Suprapubic skin (tissue), 4 donors: Measurements from ENCODE around the gene ADAM11. TPM values are rescaled to one million over a fixed set of nuclear protein-coding genes. Genes with fewer than 3 reads are reported as not detected.

ENCODE experiments used
- DNase-seq, 2 donors: peaks; one replicate each; pipeline ENCODE4 v3.0.0-alpha.2; 2019; ENCODE audit warnings: low spot score in 2 of 2
- H3K27ac ChIP-seq: fragments of 200-600 bp; sonication (generic); one replicate; pipeline ENCODE4 v1.5.1; 2019
- H3K27me3 ChIP-seq: fragments of 200-600 bp; sonication (generic); one replicate; pipeline ENCODE4 v1.5.1; 2019
- H3K36me3 ChIP-seq: fragments of 200-600 bp; sonication (generic); one replicate; pipeline ENCODE4 v1.5.1; 2019
- H3K4me1 ChIP-seq: fragments of 200-600 bp; sonication (generic); one replicate; pipeline ENCODE4 v1.5.1; 2019
- H3K4me3 ChIP-seq: fragments of 200-600 bp; sonication (generic); one replicate; pipeline ENCODE4 v1.5.1; 2019; ENCODE audit warnings: mild to moderate bottlenecking
- H3K9me3 ChIP-seq: fragments of 200-600 bp; sonication (generic); one replicate; pipeline ENCODE4 v1.5.1; 2019
- EP300 ChIP-seq: sonication (generic); formaldehyde crosslinking; IDR thresholded peaks from one replicate; pipeline ENCODE4 v1.6.1; 2017; ENCODE audit warnings: antibody characterized with exemption
- POLR2A ChIP-seq, 2 donors: fragments of 450-650 bp; IDR thresholded peaks; one replicate each; pipeline ENCODE4 v1.6.1; 2017; ENCODE audit warnings: antibody characterized with exemption in 2 of 2, mild to moderate bottlenecking in 2 of 2, moderate library complexity in 2 of 2
- POLR2AphosphoS5 ChIP-seq, 3 donors: sonication (generic); formaldehyde crosslinking; IDR thresholded peaks; one replicate each; pipeline ENCODE4 v1.6.1; 2017; ENCODE audit warnings: antibody characterized with exemption in 3 of 3
- WGBS: methylation state at CpG from one replicate; pipeline ENCODE4 v1.1.5; 2018; 5-methylcytosine and 5-hydroxymethylcytosine counted together
- total RNA-seq, 4 donors: library from RNA; depleted of rRNA; stranded (reverse); fragments of >200 nt; gene quantifications; one replicate each; pipeline ENCODE4 v1.1.0, GENCODE V29; 2016
- TF ChIP-seq, protein P1 (sequence below), 2 donors: fragments of 200-600 bp in 1 of 2; fragments of 450-650 bp in 1 of 2; sonication (generic) in 1 of 2; IDR thresholded peaks; one replicate each; pipeline ENCODE4 v1.5.1; 2016 to 2019; ENCODE audit warnings: antibody characterized with exemption in 2 of 2, mild to moderate bottlenecking in 1 of 2, moderate library complexity in 1 of 2

Gene ADAM11
- total RNA-seq, 4 donors from 2014 or later = 0.98 to 1.5 (median 1.1) TPM

DNA sequence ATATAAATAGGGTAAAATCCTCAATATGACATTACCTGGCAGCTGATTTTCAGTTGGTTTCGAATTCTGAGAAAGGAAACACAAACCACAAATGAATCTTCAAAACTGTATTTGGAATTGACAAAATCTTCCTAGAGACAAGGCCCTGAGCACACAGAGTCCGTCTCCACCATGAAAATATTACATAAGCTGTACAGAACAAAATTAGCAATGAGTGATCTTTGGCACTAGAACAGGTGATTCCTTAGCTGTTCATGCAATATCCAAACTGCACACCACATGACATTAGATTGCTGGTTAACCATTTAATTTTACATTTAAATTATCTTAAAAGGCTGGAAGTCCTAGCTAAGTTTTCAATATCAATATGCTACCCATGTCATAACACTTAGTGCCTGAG is 39.6 kb downstream of the ADAM11 start:
- Histone ChIP-seq H3K9me3 (no peaks in the 10 kb centered on the region), H3K4me1 (peaks cover 6% of the 10 kb centered on the region), H3K27me3 (peaks cover 2% of the 10 kb centered on the region), H3K4me3 (no peak overlapping the region), H3K27ac (no peak overlapping the region), H3K36me3 (no peaks in the 10 kb centered on the region)
- DNase-seq = no peak
- TF ChIP-seq POLR2AphosphoS5 (IDR thresholded peaks at IDR 0.05) (no peak), POLR2A (IDR thresholded peaks at IDR 0.05) (no peak), EP300 (no peak)
- TF ChIP-seq, protein P1, sequence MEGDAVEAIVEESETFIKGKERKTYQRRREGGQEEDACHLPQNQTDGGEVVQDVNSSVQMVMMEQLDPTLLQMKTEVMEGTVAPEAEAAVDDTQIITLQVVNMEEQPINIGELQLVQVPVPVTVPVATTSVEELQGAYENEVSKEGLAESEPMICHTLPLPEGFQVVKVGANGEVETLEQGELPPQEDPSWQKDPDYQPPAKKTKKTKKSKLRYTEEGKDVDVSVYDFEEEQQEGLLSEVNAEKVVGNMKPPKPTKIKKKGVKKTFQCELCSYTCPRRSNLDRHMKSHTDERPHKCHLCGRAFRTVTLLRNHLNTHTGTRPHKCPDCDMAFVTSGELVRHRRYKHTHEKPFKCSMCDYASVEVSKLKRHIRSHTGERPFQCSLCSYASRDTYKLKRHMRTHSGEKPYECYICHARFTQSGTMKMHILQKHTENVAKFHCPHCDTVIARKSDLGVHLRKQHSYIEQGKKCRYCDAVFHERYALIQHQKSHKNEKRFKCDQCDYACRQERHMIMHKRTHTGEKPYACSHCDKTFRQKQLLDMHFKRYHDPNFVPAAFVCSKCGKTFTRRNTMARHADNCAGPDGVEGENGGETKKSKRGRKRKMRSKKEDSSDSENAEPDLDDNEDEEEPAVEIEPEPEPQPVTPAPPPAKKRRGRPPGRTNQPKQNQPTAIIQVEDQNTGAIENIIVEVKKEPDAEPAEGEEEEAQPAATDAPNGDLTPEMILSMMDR (IDR thresholded peaks at IDR 0.05) = no peak
- WGBS = 84% methylated on average over 2 of the region's 2 CpGs

DNA sequence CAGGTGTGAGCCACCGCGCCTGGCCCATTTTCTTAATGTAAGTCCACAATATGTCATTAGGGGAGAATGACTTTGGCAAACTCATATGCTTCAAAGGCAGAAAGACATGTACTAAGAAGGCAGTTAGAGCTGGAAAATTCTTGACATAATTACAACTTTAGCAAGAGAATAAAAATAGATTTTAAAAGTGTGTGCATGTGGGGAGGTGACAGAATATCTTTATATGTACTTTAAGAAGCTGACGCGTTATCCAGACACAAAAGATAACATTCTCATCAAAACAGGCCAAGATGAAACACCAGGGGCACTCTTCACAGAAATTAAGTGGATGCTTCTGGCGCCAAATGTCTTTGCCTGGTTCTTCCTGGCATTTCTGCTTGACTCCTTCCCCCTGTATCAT is 43.1 kb downstream of the ADAM11 start:
- peaks cover 2% of the 10 kb centered on the region for H3K27me3 ChIP-seq
- TF ChIP-seq POLR2AphosphoS5 (IDR thresholded peaks at IDR 0.05) (no peak), POLR2A (IDR thresholded peaks at IDR 0.05) (no peak), EP300 (no peak)
- TF ChIP-seq, protein P1 (IDR thresholded peaks at IDR 0.05) = no peak
- no peak overlapping the region for H3K27ac ChIP-seq
- H3K36me3 ChIP-seq = no peaks in the 10 kb centered on the region
- H3K9me3 ChIP-seq = no peaks in the 10 kb centered on the region
- no peak overlapping the region for H3K4me3 ChIP-seq
- WGBS = 97% methylated on average over 5 of the region's 5 CpGs
- no peaks in the 10 kb centered on the region for H3K4me1 ChIP-seq
- no peak for DNase-seq

DNA sequence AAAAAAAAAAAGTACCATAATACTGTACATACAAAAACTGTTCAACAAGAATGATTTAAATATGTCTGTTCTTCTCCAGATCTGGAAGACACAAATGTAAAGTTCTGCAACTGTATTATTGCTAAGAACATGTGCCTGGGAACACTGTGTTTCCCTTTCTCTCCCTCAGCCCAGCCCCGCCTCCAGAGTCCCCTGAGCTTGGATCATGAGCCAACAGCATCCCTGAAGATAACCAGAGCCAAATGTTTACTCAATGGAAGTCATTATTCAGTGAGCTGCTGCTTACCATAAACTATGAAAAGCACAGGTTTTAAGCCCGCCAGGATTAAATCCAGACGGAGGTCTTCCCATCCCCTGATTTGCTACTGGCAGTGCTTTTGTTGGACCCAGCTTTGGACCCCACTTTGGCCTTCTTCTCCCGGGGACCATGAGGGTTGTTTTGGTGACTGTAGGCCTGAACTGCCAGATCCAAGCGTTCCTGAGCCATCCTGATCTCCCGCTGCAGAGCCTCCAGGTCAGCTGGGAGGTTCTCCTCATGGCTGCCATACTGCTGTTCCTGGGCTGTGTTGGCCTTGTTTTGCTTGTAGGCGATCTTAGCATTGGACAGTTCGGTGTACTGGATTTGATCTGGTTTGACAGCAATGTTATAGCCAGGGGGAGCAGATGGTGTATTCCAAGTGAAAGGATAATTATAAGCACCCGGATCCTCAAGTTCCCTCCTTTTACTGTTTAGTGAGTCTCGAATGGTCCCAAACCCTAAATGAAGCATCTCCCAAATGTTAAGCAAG is 45.7 kb downstream of the ADAM11 start:
- DNase-seq = no peak
- Histone ChIP-seq H3K27me3 (no peaks in the 10 kb centered on the region), H3K4me3 (no peak overlapping the region), H3K36me3 (no peaks in the 10 kb centered on the region), H3K9me3 (no peaks in the 10 kb centered on the region), H3K4me1 (no peaks in the 10 kb centered on the region), H3K27ac (no peak overlapping the region)
- WGBS = 86% methylated on average over 10 of the region's 10 CpGs
- TF ChIP-seq POLR2AphosphoS5 (IDR thresholded peaks at IDR 0.05) (no peak), POLR2A (IDR thresholded peaks at IDR 0.05) (no peak), EP300 (no peak)
- TF ChIP-seq, protein P1 (IDR thresholded peaks at IDR 0.05) = no peak

DNA sequence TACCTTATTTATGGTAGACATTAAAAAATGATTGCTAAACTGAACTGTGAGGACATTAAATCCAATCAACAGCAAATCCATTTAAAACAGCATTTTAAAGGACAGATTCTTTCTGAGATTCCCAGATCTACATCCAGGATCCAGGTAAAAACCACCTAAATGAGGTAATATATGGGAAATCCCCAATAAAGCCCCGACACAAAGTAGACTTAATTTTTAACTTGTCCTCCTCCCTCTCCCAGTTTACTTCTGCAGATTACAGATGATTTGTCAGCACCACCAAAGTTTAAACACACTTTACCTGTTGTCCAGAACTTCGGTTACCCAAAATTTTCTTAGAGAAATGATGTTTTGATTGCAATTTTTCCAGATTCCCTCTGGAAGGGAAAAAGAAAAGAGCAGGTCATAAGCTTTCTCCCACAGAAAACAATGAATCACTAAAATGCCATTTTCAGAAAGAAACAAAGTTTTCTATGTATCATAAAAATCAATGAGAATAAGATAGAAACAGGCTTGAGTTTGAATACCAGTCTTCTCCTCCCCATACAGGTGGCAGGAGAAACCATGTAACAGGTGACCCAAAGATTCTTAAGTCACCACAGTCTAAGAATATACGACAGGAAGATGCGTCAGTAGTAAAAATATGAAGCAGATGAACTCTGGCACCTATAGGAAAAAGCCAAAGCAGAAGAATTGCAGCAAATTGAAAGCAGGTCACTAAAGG is 48.5 kb downstream of the ADAM11 start:
- H3K27ac ChIP-seq = no peak overlapping the region
- no peaks in the 10 kb centered on the region for H3K9me3 ChIP-seq
- H3K36me3 ChIP-seq = no peaks in the 10 kb centered on the region
- H3K4me1 ChIP-seq = no peaks in the 10 kb centered on the region
- no peak for DNase-seq
- TF ChIP-seq POLR2AphosphoS5 (IDR thresholded peaks at IDR 0.05) = no peak
- TF ChIP-seq POLR2A (IDR thresholded peaks at IDR 0.05) = no peak
- no peak for TF ChIP-seq EP300
- TF ChIP-seq, protein P1 (IDR thresholded peaks at IDR 0.05) = no peak
- no peak overlapping the region for H3K4me3 ChIP-seq
- H3K27me3 ChIP-seq = no peaks in the 10 kb centered on the region
- WGBS = 80% methylated on average over 4 of the region's 4 CpGs

DNA sequence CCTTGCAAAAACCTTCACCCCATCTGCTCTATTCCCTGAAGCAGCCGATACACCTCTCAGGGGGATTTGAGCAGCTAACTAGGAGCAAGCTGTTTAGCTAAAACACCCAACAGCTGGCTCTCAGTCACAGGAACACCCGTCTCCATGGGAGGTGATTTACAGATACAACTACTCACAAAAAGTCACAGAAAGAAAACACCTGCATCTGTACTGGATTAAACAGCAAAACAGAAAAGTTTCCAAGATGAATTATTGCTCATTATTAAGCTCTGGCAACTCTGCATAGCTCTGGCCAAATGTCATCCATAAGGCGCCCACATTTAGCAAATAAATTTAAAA is 49.0 kb downstream of the ADAM11 start:
- H3K4me1 ChIP-seq = no peaks in the 10 kb centered on the region
- no peaks in the 10 kb centered on the region for H3K9me3 ChIP-seq
- H3K27ac ChIP-seq = no peak overlapping the region
- H3K4me3 ChIP-seq = no peak overlapping the region
- WGBS = 50% methylated on average over 3 of the region's 3 CpGs
- no peak for TF ChIP-seq POLR2A (IDR thresholded peaks at IDR 0.05)
- no peak for TF ChIP-seq POLR2AphosphoS5 (IDR thresholded peaks at IDR 0.05)
- TF ChIP-seq EP300 = no peak
- TF ChIP-seq, protein P1 (IDR thresholded peaks at IDR 0.05) = no peak
- no peaks in the 10 kb centered on the region for H3K27me3 ChIP-seq
- no peak for DNase-seq
- H3K36me3 ChIP-seq = no peaks in the 10 kb centered on the region
